Upper lobe of left lung (tissue), 4 donors: ENCODE measurements around the gene HHAT.

Experiments used
- CTCF ChIP-seq, 6 experiments: fragments of 450-650 bp in 4 of 6; fragments of 200-600 bp in 2 of 6; sonication (generic) in 2 of 6; IDR thresholded peaks; one replicate each; pipeline ENCODE4 v1.5.1; 2016 to 2019; ENCODE audit warnings: antibody characterized with exemption in 6 of 6
- EP300 ChIP-seq, 4 donors: sonication (generic); formaldehyde crosslinking; IDR thresholded peaks; one replicate each; pipeline ENCODE4 v1.5.1; 2017; ENCODE audit warnings: antibody characterized with exemption in 4 of 4, control low read depth in 2 of 4
- POLR2A ChIP-seq, 4 donors: fragments of 450-650 bp; IDR thresholded peaks; one replicate each; pipeline ENCODE4 v1.5.1; 2016 to 2017; ENCODE audit warnings: antibody characterized with exemption in 4 of 4, mild to moderate bottlenecking in 2 of 4
- POLR2AphosphoS5 ChIP-seq, 2 donors: sonication (generic); formaldehyde crosslinking; IDR thresholded peaks; one replicate each; pipeline ENCODE4 v1.5.1; 2017; ENCODE audit warnings: antibody characterized with exemption in 2 of 2

- TF ChIP-seq CTCF (IDR thresholded peaks at IDR 0.05) (no peak), POLR2A (IDR thresholded peaks at IDR 0.05) (no peak), EP300 (IDR thresholded peaks at IDR 0.05) (no peak), POLR2AphosphoS5 (IDR thresholded peaks at IDR 0.05) (no peak)
Measured at GRCh38 chr1:210527091-210527490, 198.4 kb downstream of the HHAT start.
